ENCODE results near the gene HDAC10. TPM values are rescaled to one million over a fixed set of nuclear protein-coding genes. Genes with fewer than 3 reads are reported as not detected.

HDAC10 gene
- total RNA-seq, 4 donors from 2014 or later = 10.2 to 19.5 (median 17.4) TPM

GRCh38 chr22:50298266-50298637 is 47.2 kb upstream of the HDAC10 start:
- H3K27ac ChIP-seq (replicated peaks in 1 of 4) = peak overlapping the region; percentile 40 to 93 (median 61)
- peaks cover 0 to 3% (median 0%) of the 10 kb centered on the region in 4 donors for H3K27me3 ChIP-seq
- WGBS = 93% methylated on average over 3 of the region's 4 CpGs
- H3K4me3 ChIP-seq = no peak overlapping the region
- no peaks in the 10 kb centered on the region for H3K9me3 ChIP-seq
- H3K36me3 ChIP-seq = peaks cover 0 to 4% (median 0%) of the 10 kb centered on the region in 4 donors
- TF ChIP-seq POLR2A (IDR thresholded peaks at IDR 0.05; ENCODE audit: low read depth) (no peak), POLR2AphosphoS5 (IDR thresholded peaks at IDR 0.05) (no peak), EP300 (IDR thresholded peaks at IDR 0.05) (no peak)
- TF ChIP-seq, protein P1, sequence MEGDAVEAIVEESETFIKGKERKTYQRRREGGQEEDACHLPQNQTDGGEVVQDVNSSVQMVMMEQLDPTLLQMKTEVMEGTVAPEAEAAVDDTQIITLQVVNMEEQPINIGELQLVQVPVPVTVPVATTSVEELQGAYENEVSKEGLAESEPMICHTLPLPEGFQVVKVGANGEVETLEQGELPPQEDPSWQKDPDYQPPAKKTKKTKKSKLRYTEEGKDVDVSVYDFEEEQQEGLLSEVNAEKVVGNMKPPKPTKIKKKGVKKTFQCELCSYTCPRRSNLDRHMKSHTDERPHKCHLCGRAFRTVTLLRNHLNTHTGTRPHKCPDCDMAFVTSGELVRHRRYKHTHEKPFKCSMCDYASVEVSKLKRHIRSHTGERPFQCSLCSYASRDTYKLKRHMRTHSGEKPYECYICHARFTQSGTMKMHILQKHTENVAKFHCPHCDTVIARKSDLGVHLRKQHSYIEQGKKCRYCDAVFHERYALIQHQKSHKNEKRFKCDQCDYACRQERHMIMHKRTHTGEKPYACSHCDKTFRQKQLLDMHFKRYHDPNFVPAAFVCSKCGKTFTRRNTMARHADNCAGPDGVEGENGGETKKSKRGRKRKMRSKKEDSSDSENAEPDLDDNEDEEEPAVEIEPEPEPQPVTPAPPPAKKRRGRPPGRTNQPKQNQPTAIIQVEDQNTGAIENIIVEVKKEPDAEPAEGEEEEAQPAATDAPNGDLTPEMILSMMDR (IDR thresholded peaks at IDR 0.05) = no peak
- DNase-seq (ENCODE audit: extremely low spot score) = no peak
- H3K4me1 ChIP-seq = peaks cover 85 to 100% (median 100%) of the 10 kb centered on the region in 4 donors
- intact Hi-C loops (cut with DNase I) = no loop called here

DNA sequence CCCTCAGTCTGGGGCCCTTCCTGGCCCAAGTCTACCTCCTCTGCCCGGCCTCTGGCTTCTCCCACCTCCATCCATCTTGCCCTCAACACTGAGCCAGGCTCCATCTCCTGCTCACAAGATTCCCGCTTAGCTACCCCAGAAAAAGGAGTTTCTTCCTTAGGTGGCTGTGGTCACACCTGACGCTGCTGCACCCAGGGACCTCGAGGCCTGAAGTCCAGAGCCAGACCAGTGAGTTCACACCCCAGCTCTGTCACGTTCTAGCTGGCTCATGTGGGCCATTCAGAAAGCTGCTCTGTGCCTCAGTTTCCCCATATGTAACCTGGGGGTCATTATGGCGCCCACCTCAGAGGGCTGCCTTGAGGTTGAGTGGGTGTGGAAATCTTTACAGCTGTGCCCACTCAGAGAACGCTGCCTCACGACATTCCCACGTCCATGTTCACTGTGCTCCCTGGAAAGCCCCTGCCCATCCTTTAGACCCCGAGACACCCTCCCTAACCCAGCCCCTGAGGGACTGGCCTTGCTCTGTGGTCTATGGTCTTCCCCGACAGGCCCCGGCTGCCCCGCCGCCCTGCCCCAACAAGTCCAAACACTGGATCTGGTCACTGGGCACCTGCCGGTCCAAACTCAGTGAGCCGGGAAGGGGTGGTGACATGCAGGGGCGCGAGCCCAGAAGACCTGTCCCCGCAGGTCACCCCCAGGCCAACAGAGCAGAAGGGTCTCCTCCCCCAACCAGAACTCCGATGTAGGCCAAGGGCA is 46.6 kb upstream of the HDAC10 start:
- DNase-seq (ENCODE audit: extremely low spot score) = no peak
- H3K27me3 ChIP-seq = peaks cover 0 to 6% (median 0%) of the 10 kb centered on the region in 4 donors
- no peak overlapping the region for H3K4me3 ChIP-seq
- H3K9me3 ChIP-seq = no peaks in the 10 kb centered on the region
- intact Hi-C loops (cut with DNase I) = no loop called here
- WGBS = 79% methylated on average over 19 of the region's 20 CpGs
- H3K4me1 ChIP-seq = peaks cover 85 to 100% (median 100%) of the 10 kb centered on the region in 4 donors
- peak overlapping the region; percentile 61 to 93 (median 62) for H3K27ac ChIP-seq (replicated peaks in 1 of 4)
- TF ChIP-seq, protein P1 (IDR thresholded peaks at IDR 0.05) = no peak
- TF ChIP-seq POLR2AphosphoS5 (IDR thresholded peaks at IDR 0.05) (no peak), EP300 (IDR thresholded peaks at IDR 0.05) (no peak), POLR2A (IDR thresholded peaks at IDR 0.05; ENCODE audit: low read depth) (no peak)
- peaks cover 0 to 4% (median 0%) of the 10 kb centered on the region in 4 donors for H3K36me3 ChIP-seq

DNA sequence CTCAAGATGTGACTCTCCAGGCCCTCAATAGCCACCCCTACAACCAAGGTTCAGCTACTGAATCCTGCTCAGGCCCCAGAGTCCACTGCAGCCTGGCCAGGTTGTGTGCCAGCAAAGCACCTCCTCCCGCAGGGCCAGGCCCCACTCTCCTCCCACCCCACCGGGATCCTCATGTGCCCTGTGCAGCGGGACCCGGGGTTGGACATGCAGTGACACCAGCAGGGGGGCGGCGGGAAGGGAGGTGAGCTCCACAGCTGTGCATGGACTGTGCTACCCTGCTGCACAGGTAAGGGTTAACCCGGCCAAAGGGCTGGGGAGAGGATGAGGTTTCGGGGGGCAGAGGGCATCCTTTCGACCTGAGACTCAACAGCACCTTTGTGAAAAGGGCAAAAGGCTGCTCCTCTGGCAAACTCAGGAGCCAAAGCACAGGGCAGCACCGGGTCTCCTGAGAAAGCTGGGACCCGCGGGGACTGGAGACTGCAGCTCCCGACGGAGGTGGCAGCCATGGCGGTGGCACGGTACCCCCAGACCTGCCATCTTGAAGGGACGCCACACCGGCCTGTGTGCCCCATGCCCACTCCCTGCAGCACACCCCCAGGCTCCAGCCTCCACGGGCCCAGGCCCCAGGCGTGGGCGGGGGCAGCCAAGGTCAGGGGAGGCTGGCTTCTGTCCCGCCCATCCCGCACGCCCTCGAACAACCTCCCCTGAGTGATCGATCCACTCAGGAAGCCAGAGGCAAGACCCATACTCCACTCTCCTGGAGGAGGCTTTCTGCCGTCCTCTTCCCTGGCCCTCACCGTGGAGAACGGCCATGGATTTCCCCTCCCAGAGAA is 45.8 kb upstream of the HDAC10 start:
- Histone ChIP-seq H3K27ac (replicated peaks in 1 of 4) (peak overlapping the region; percentile 61 to 93 (median 62)), H3K9me3 (no peaks in the 10 kb centered on the region), H3K27me3 (peaks cover 0 to 6% (median 0%) of the 10 kb centered on the region in 4 donors), H3K4me3 (no peak overlapping the region), H3K4me1 (peaks cover 82 to 100% (median 100%) of the 10 kb centered on the region in 4 donors), H3K36me3 (peaks cover 0 to 4% (median 0%) of the 10 kb centered on the region in 4 donors)
- no peak for TF ChIP-seq EP300 (IDR thresholded peaks at IDR 0.05)
- TF ChIP-seq POLR2A (IDR thresholded peaks at IDR 0.05; ENCODE audit: low read depth) = no peak
- TF ChIP-seq POLR2AphosphoS5 (IDR thresholded peaks at IDR 0.05) = no peak
- TF ChIP-seq, protein P1 (IDR thresholded peaks at IDR 0.05) = no peak
- WGBS = 70% methylated on average over 21 of the region's 29 CpGs
- DNase-seq (ENCODE audit: extremely low spot score) = no peak
- intact Hi-C loops (cut with DNase I) = no loop called here

DNA sequence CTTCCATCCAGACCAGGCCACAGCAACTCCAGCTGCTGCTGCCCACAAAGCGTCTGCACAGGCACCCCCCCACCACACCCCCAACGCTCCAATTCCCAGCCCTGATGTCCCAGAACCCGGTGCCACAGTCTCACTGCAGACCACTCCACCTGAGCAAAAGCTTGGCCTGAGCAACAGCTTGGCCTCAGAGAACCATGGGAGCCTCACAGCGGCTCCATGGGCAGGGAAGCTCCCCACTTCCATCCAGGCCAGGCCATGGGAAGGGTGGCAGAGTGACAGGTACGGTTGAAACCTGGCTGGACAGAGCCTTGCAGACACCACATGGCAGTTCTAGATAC is 43.2 kb upstream of the HDAC10 start:
- Histone ChIP-seq H3K4me3 (peak overlapping the region in 3 of 4 donors; percentile 43 to 55 (median 47)), H3K27ac (replicated peaks in 1 of 4) (peak overlapping the region; percentile 81 to 91 (median 86)), H3K9me3 (no peaks in the 10 kb centered on the region), H3K36me3 (peaks cover 9 to 27% (median 20%) of the 10 kb centered on the region in 4 donors), H3K27me3 (peaks cover 0 to 6% (median 0%) of the 10 kb centered on the region in 4 donors), H3K4me1 (peaks cover 57 to 96% (median 84%) of the 10 kb centered on the region in 4 donors)
- 60% methylated on average over 2 of the region's 5 CpGs for WGBS
- DNase-seq (ENCODE audit: extremely low spot score) = no peak
- TF ChIP-seq POLR2AphosphoS5 (IDR thresholded peaks at IDR 0.05) (no peak), POLR2A (IDR thresholded peaks at IDR 0.05; ENCODE audit: low read depth) (no peak), EP300 (IDR thresholded peaks at IDR 0.05) (no peak)
- TF ChIP-seq, protein P1 (IDR thresholded peaks at IDR 0.05) = no peak
- intact Hi-C loops (cut with DNase I) = loop anchor here (5.0 kb wide), 1 partner anchor 33 kb away; the partner anchor contains the start of gene DENND6B
